Liver (tissue), 3 donors: ENCODE results near the gene PDXDC1.
"Not testable (repeated sequence)": the region's sequence is repeated elsewhere in the genome, so short reads cannot be mapped to it uniquely, and the experiment has no call there.

Source experiments
- CTCF ChIP-seq: fragments of 150-350 bp; IDR thresholded peaks from 2 replicates; pipeline ENCODE4 v1.5.1; 2017; ENCODE audit warnings: improper control_type of control experiment, low read depth, low read length; ENCODE audit not compliant: missing input control
- EGR1 ChIP-seq, 2 donors: IDR thresholded peaks; 2 replicates each; pipeline ENCODE4 v1.6.1; 2016 to 2018; ENCODE audit warnings: antibody characterized with exemption in 2 of 2, low read depth in 2 of 2
- GABPA ChIP-seq, 2 donors: IDR thresholded peaks in 1 of 2; conservative IDR thresholded peaks in 1 of 2; 2 replicates each; pipeline ENCODE4 v1.6.1; 2016; ENCODE audit warnings: antibody characterized with exemption in 2 of 2, mild to moderate bottlenecking in 1 of 2, moderate library complexity in 1 of 2
- HNF4A ChIP-seq, 2 donors: conservative IDR thresholded peaks; 2 replicates each; pipeline ENCODE4 v1.6.1; 2016; ENCODE audit warnings: antibody characterized with exemption in 2 of 2, mild to moderate bottlenecking in 2 of 2
- JUND ChIP-seq, 2 donors: IDR thresholded peaks; 2 replicates each; pipeline ENCODE4 v1.6.1; 2016; ENCODE audit warnings: antibody characterized with exemption in 2 of 2
- MAX ChIP-seq: IDR thresholded peaks from 2 replicates; pipeline ENCODE4 v1.6.1; 2016; ENCODE audit warnings: antibody characterized with exemption
- NR2F2 ChIP-seq: IDR thresholded peaks from 2 replicates; pipeline ENCODE4 v1.6.1; 2016; ENCODE audit warnings: antibody characterized with exemption
- RAD21 ChIP-seq, 2 donors: IDR thresholded peaks; 2 replicates each; pipeline ENCODE4 v1.6.1; 2016; ENCODE audit warnings: antibody characterized with exemption in 2 of 2, mild to moderate bottlenecking in 2 of 2
- REST ChIP-seq: IDR thresholded peaks from 2 replicates; pipeline ENCODE4 v1.6.1; 2016; ENCODE audit warnings: antibody characterized with exemption, mild to moderate bottlenecking
- RXRA ChIP-seq, 2 donors: IDR thresholded peaks; 2 replicates each; pipeline ENCODE4 v1.6.1; 2017 to 2018; ENCODE audit warnings: antibody characterized with exemption in 2 of 2, mild to moderate bottlenecking in 1 of 2
- SP1 ChIP-seq: IDR thresholded peaks from 2 replicates; pipeline ENCODE4 v1.6.1; 2018; ENCODE audit warnings: antibody characterized with exemption, mild to moderate bottlenecking
- TAF1 ChIP-seq: conservative IDR thresholded peaks from 2 replicates; pipeline ENCODE4 v1.6.1; 2016; ENCODE audit warnings: antibody characterized with exemption, mild to moderate bottlenecking
- YY1 ChIP-seq: IDR thresholded peaks from 2 replicates; pipeline ENCODE4 v1.6.1; 2016; ENCODE audit warnings: antibody characterized with exemption, mild to moderate bottlenecking
- ZBTB33 ChIP-seq: IDR thresholded peaks from 2 replicates; pipeline ENCODE4 v1.6.1; 2016; ENCODE audit warnings: antibody characterized with exemption
- donor health status: healthy.
- donor health status: healthy.

- TF ChIP-seq CTCF; TAF1; REST; RAD21 (IDR thresholded peaks at IDR 0.05); HNF4A (conservative IDR thresholded peaks at IDR 0.05); GABPA (IDR thresholded peaks at IDR 0.05 in 1 of 2, conservative IDR thresholded peaks at IDR 0.05 in 1 of 2); ZBTB33; YY1; NR2F2; MAX; SP1; JUND (IDR thresholded peaks at IDR 0.05); EGR1 (IDR thresholded peaks at IDR 0.05; ENCODE audit: low read depth in 2 of 2); RXRA (IDR thresholded peaks at IDR 0.05): not testable (repeated sequence)
Observed at GRCh38 chr16:15142891-15143600, 168.2 kb downstream of the PDXDC1 start.
